22Rv1 (cell line): ENCODE results near the gene DPP6.

Source experiments
- CTCF ChIP-seq: fragments of 450-650 bp; IDR thresholded peaks from 2 replicates; pipeline ENCODE4 v1.5.1; 2017; ENCODE audit warnings: mild to moderate bottlenecking
- ZFX ChIP-seq: fragments of 450-650 bp; IDR thresholded peaks from 2 replicates; pipeline ENCODE4 v1.6.1; 2017; ENCODE audit warnings: antibody characterized with exemption, borderline replicate concordance

- TF ChIP-seq CTCF (no peak), ZFX (no peak)
These were observed 668.9 kb downstream of the DPP6 start for GRCh38 chr7:154721086-154721485.
